Measurements from ENCODE around the gene ADSL. TPM values are rescaled to one million over a fixed set of nuclear protein-coding genes. Genes with fewer than 3 reads are reported as not detected.

Gene ADSL
- total RNA-seq, 1 experiment from 2014 or later = 201 TPM

- no peaks in the 10 kb centered on the region for H3K27me3 ChIP-seq (replicated peaks)
- no peak overlapping the region for H3K4me3 ChIP-seq
- H3K27ac ChIP-seq = no peak overlapping the region
- DNase-seq (ENCODE audit: low read depth in 1 of 2, low spot score in 2 of 2) = no peak
- H3K36me3 ChIP-seq = 0 out of 2 replicates have a peak, but pooled peaks cover 3% of the 10 kb centered on the region
- H3K9me3 ChIP-seq (replicated peaks) = no peaks in the 10 kb centered on the region
- H3K4me1 ChIP-seq (replicated peaks) = no peaks in the 10 kb centered on the region
Measured at GRCh38 chr22:40392618-40393017, 46.3 kb downstream of the ADSL start.

GRCh38 chr22:40394607-40395006, 48.3 kb downstream of the ADSL start:
- H3K27ac ChIP-seq = no peak overlapping the region
- H3K27me3 ChIP-seq (replicated peaks) = no peaks in the 10 kb centered on the region
- no peaks in the 10 kb centered on the region for H3K9me3 ChIP-seq (replicated peaks)
- no peaks in the 10 kb centered on the region for H3K36me3 ChIP-seq
- no peaks in the 10 kb centered on the region for H3K4me1 ChIP-seq (replicated peaks)
- H3K4me3 ChIP-seq = no peak overlapping the region
- no peak for DNase-seq (ENCODE audit: low read depth in 1 of 2, low spot score in 2 of 2)

GRCh38 chr22:40395607-40396006, 49.3 kb downstream of the ADSL start:
- no peaks in the 10 kb centered on the region for H3K9me3 ChIP-seq (replicated peaks)
- no peaks in the 10 kb centered on the region for H3K27me3 ChIP-seq (replicated peaks)
- no peak overlapping the region for H3K4me3 ChIP-seq
- DNase-seq (ENCODE audit: low read depth in 1 of 2, low spot score in 2 of 2) = no peak
- H3K4me1 ChIP-seq (replicated peaks) = no peaks in the 10 kb centered on the region
- no peak overlapping the region for H3K27ac ChIP-seq
- no peaks in the 10 kb centered on the region for H3K36me3 ChIP-seq

GRCh38 chr22:40396882-40397281, 50.6 kb downstream of the ADSL start:
- Histone ChIP-seq H3K4me1 (replicated peaks) (no peaks in the 10 kb centered on the region), H3K27ac (no peak overlapping the region), H3K36me3 (peaks cover 8% of the 10 kb centered on the region), H3K4me3 (no peak overlapping the region), H3K9me3 (replicated peaks) (no peaks in the 10 kb centered on the region), H3K27me3 (replicated peaks) (no peaks in the 10 kb centered on the region)
- no peak for DNase-seq (ENCODE audit: low read depth in 1 of 2, low spot score in 2 of 2)

GRCh38 chr22:40397396-40397795, 51.1 kb downstream of the ADSL start:
- Histone ChIP-seq H3K4me1 (replicated peaks) (no peaks in the 10 kb centered on the region), H3K27me3 (replicated peaks) (no peaks in the 10 kb centered on the region), H3K36me3 (peaks cover 12% of the 10 kb centered on the region), H3K27ac (no peak overlapping the region), H3K9me3 (replicated peaks) (no peaks in the 10 kb centered on the region), H3K4me3 (no peak overlapping the region)
- DNase-seq (ENCODE audit: low read depth in 1 of 2, low spot score in 2 of 2) = no peak

- Histone ChIP-seq H3K9me3 (replicated peaks) (no peaks in the 10 kb centered on the region), H3K4me1 (replicated peaks) (no peaks in the 10 kb centered on the region), H3K36me3 (peaks cover 31% of the 10 kb centered on the region), H3K27ac (no peak overlapping the region), H3K27me3 (replicated peaks) (no peaks in the 10 kb centered on the region), H3K4me3 (no peak overlapping the region)
- DNase-seq (ENCODE audit: low read depth in 1 of 2, low spot score in 2 of 2) = no peak
Measured at GRCh38 chr22:40399621-40400020, 53.3 kb downstream of the ADSL start.

GRCh38 chr22:40400159-40400558, 53.9 kb downstream of the ADSL start:
- DNase-seq (ENCODE audit: low read depth in 1 of 2, low spot score in 2 of 2) = no peak
- no peak overlapping the region for H3K27ac ChIP-seq
- H3K9me3 ChIP-seq (replicated peaks) = no peaks in the 10 kb centered on the region
- no peaks in the 10 kb centered on the region for H3K27me3 ChIP-seq (replicated peaks)
- no peak overlapping the region for H3K4me3 ChIP-seq
- H3K4me1 ChIP-seq (replicated peaks) = no peaks in the 10 kb centered on the region
- peaks cover 36% of the 10 kb centered on the region for H3K36me3 ChIP-seq

- H3K9me3 ChIP-seq (replicated peaks) = no peaks in the 10 kb centered on the region
- no peak overlapping the region for H3K4me3 ChIP-seq
- DNase-seq (ENCODE audit: low read depth in 1 of 2, low spot score in 2 of 2) = no peak
- peaks cover 50% of the 10 kb centered on the region for H3K36me3 ChIP-seq
- no peaks in the 10 kb centered on the region for H3K27me3 ChIP-seq (replicated peaks)
- H3K27ac ChIP-seq = no peak overlapping the region
- no peaks in the 10 kb centered on the region for H3K4me1 ChIP-seq (replicated peaks)
Measured at GRCh38 chr22:40401532-40401931, 55.2 kb downstream of the ADSL start.

GRCh38 chr22:40401981-40402406, 55.7 kb downstream of the ADSL start:
- H3K9me3 ChIP-seq (replicated peaks) = no peaks in the 10 kb centered on the region
- no peaks in the 10 kb centered on the region for H3K4me1 ChIP-seq (replicated peaks)
- DNase-seq (ENCODE audit: low read depth in 1 of 2, low spot score in 2 of 2) = no peak
- H3K4me3 ChIP-seq = no peak overlapping the region
- H3K36me3 ChIP-seq = peaks cover 54% of the 10 kb centered on the region
- H3K27me3 ChIP-seq (replicated peaks) = no peaks in the 10 kb centered on the region
- H3K27ac ChIP-seq = no peak overlapping the region

GRCh38 chr22:40403141-40403540, 56.8 kb downstream of the ADSL start:
- no peak overlapping the region for H3K27ac ChIP-seq
- H3K9me3 ChIP-seq (replicated peaks) = no peaks in the 10 kb centered on the region
- no peak for DNase-seq (ENCODE audit: low read depth in 1 of 2, low spot score in 2 of 2)
- H3K4me1 ChIP-seq (replicated peaks) = no peaks in the 10 kb centered on the region
- no peak overlapping the region for H3K4me3 ChIP-seq
- H3K36me3 ChIP-seq = peaks cover 66% of the 10 kb centered on the region
- H3K27me3 ChIP-seq (replicated peaks) = no peaks in the 10 kb centered on the region

- no peak overlapping the region for H3K4me3 ChIP-seq
- no peaks in the 10 kb centered on the region for H3K4me1 ChIP-seq (replicated peaks)
- no peak overlapping the region for H3K27ac ChIP-seq
- H3K27me3 ChIP-seq (replicated peaks) = no peaks in the 10 kb centered on the region
- no peaks in the 10 kb centered on the region for H3K9me3 ChIP-seq (replicated peaks)
- no peak for DNase-seq (ENCODE audit: low read depth in 1 of 2, low spot score in 2 of 2)
- H3K36me3 ChIP-seq = peaks cover 71% of the 10 kb centered on the region
Measured at GRCh38 chr22:40403651-40404050, 57.4 kb downstream of the ADSL start.

GRCh38 chr22:40404251-40405177, 58.2 kb downstream of the ADSL start:
- Histone ChIP-seq H3K4me3 (no peak overlapping the region), H3K36me3 (peaks cover 80% of the 10 kb centered on the region), H3K9me3 (replicated peaks) (no peaks in the 10 kb centered on the region), H3K4me1 (replicated peaks) (no peaks in the 10 kb centered on the region; the same call in 1 of the 2 replicates), H3K27ac (no peak overlapping the region), H3K27me3 (replicated peaks) (no peaks in the 10 kb centered on the region)
- DNase-seq (ENCODE audit: low read depth in 1 of 2, low spot score in 2 of 2) = no peak

GRCh38 chr22:40405178-40406062, 59.1 kb downstream of the ADSL start:
- Histone ChIP-seq H3K9me3 (replicated peaks) (no peaks in the 10 kb centered on the region), H3K27ac (no peak overlapping the region), H3K4me3 (no peak overlapping the region), H3K36me3 (peaks cover 89% of the 10 kb centered on the region), H3K4me1 (replicated peaks) (peaks cover 9% of the 10 kb centered on the region), H3K27me3 (replicated peaks) (no peaks in the 10 kb centered on the region)
- DNase-seq (ENCODE audit: low read depth in 1 of 2, low spot score in 2 of 2) = peak in 1 of 2 experiments; percentile 44

Data from SJSA1 (cell line).